Erythroblast (primary cell): Measurements from ENCODE around the gene FAAP100.

ENCODE experiments used
- DNase-seq, 2 experiments: peaks; one replicate each; lab custom pipeline; 2025; lab: John Stamatoyannopoulos, UW
- GATA1 ChIP-seq: IDR thresholded peaks from 2 replicates; pipeline ENCODE4 v1.6.1; 2011; ENCODE audit warnings: low read depth, mild to moderate bottlenecking, control low read depth, low read length, moderate library complexity
- POLR2A ChIP-seq: IDR thresholded peaks from 2 replicates; pipeline ENCODE4 v1.6.1; 2011; ENCODE audit warnings: mild to moderate bottlenecking, low read length

FAAP100 gene

DNA sequence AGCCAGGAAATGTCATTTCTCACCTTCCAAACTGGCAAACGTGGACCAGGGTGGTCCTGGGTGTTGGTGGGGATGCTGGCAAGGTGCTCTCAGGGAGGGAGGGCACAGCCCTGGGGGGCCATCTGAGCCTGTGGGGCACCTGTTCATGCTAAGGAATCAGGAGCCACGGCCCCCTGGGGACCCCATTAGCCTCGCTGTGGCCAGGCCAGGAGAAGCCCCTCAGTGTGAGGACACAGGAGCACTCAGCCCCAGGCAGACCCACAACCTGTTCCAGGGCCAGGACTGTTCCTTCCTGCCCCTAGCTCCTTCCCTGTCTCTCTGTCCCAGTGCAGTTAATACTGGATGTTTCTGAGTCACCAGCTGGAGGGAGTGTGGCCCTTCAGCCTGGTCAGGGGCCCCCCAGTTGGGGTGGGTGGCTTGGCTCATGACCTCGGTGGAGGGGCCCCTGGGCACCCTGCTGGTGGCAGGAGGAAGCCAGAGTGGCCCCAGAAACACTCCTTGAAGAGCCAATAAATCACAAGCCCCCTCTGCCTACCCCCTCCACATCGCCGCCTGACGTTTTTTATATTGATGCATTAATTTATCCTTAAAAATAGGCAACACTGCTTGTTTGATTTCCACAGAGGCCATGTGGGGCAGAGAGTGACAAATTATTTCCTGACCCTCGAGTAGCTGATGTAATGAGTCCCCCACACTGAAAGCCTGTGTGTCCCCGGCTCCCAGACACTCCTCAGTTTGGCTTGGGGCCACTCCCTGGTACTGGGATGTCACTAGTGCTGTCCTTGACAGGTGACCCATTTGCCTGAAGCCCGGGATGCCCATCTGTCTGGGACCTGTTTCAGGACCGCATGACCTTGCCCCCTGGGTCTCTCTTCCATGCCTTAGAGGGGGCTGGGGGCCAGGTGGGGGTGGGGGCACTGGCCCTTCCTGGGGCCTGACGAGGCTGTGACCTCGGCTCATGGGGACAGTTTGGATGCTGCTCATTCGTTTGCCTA, 61.9 kb downstream of the FAAP100 start:
- no peak for DNase-seq
- no peak for TF ChIP-seq POLR2A
- no peak for TF ChIP-seq GATA1
